H1 (cell line): ENCODE data around the gene CACNA1C. TPM values are rescaled to one million over a fixed set of nuclear protein-coding genes. Genes with fewer than 3 reads are reported as not detected.

Source experiments
- CTCF ChIA-PET: fragments of 300-600 bp; sonication (Branson Sonifier 250); formaldehyde crosslinking; loops from one replicate; lab custom pipeline; 2021; ENCODE audit not compliant: partially characterized antibody; lab: Charles Lee
- POLR2A ChIA-PET: fragments of 300-600 bp; sonication (Branson Sonifier 250); formaldehyde crosslinking; loops from one replicate; lab custom pipeline; 2021; ENCODE audit warnings: inconsistent platforms; ENCODE audit not compliant: partially characterized antibody; lab: Charles Lee
- DNase-seq, 2 experiments: peaks; one replicate each; pipeline versions ENCODE4 v3.0.0 to v3.0.0-alpha.2; 2010 to 2022; ENCODE audit warnings: low spot score in 2 of 2, low read depth in 1 of 2, mixed read lengths in 1 of 2
- FAIRE-seq: peaks from 2 replicates; lab custom pipeline; 2011; peaks lifted over from hg19 to GRCh38; lab: Jason Lieb, UNC
- H2AFZ ChIP-seq: 2 replicates; pipeline ENCODE4 v1.8.1; 2012; ENCODE audit warnings: low read length, inconsistent platforms
- H2AK5ac ChIP-seq: 2 replicates; pipeline ENCODE4 v1.6.1; 2013; ENCODE audit warnings: low read depth, low read length
- H2BK120ac ChIP-seq: replicated peaks from 2 replicates; pipeline ENCODE3; 2013; ENCODE audit warnings: low read depth, low read length, inconsistent platforms
- H2BK12ac ChIP-seq: 2 replicates; pipeline ENCODE4 v1.6.1; 2013; ENCODE audit warnings: low read depth, low read length
- H2BK15ac ChIP-seq: 2 replicates; pipeline ENCODE4 v1.6.1; 2013; ENCODE audit warnings: low read length
- H2BK20ac ChIP-seq: 2 replicates; pipeline ENCODE4 v1.6.1; 2013; ENCODE audit warnings: low read length
- H2BK5ac ChIP-seq: 2 replicates; pipeline ENCODE4 v1.6.1; 2013; ENCODE audit warnings: low read depth, low read length
- H3K14ac ChIP-seq: 2 replicates; pipeline ENCODE4 v1.6.1; 2013; ENCODE audit warnings: inconsistent platforms; ENCODE audit not compliant: insufficient read length
- H3K18ac ChIP-seq: 2 replicates; pipeline ENCODE4 v1.6.1; 2013; ENCODE audit warnings: low read length; ENCODE audit errors: extremely low read depth
- H3K23ac ChIP-seq: 2 replicates; pipeline ENCODE4 v1.6.1; 2013; ENCODE audit warnings: inconsistent platforms; ENCODE audit not compliant: insufficient read length
- H3K23me2 ChIP-seq: 2 replicates; pipeline ENCODE4 v1.6.1; 2013; ENCODE audit warnings: low read depth, low read length
- H3K27ac ChIP-seq: 2 replicates; pipeline ENCODE4 v1.6.1; 2011; ENCODE audit warnings: low read depth, low read length, inconsistent platforms
- H3K27me3 ChIP-seq, 4 experiments: replicated peaks in 1 of 4; 1 replicate in 1 of 4; 2 replicates in 3 of 4; pipeline versions ENCODE4 v1.6.1 to v1.8.1; 2011 to 2013; ENCODE audit warnings: low read length in 3 of 4, mild to moderate bottlenecking in 3 of 4, inconsistent platforms in 2 of 4, mixed read lengths in 2 of 4, moderate library complexity in 1 of 4; ENCODE audit not compliant: control insufficient read depth in 3 of 4, insufficient read depth in 3 of 4; ENCODE audit errors: extremely low read depth in 1 of 4
- H3K36me3 ChIP-seq, 4 experiments: 2 replicates each; pipeline versions ENCODE4 v1.6.1 to v1.8.1; 2011 to 2013; ENCODE audit warnings: mild to moderate bottlenecking in 4 of 4, low read length in 3 of 4, moderate library complexity in 2 of 4, control low read depth in 1 of 4, inconsistent platforms in 1 of 4; ENCODE audit not compliant: insufficient read depth in 4 of 4, control insufficient read depth in 2 of 4
- H3K4ac ChIP-seq: replicated peaks from 2 replicates; pipeline ENCODE3; 2013; ENCODE audit warnings: low read length, low read depth, mixed read lengths, inconsistent platforms; ENCODE audit not compliant: insufficient read length
- H3K4me1 ChIP-seq, 4 experiments: replicated peaks in 1 of 4; 1 replicate in 1 of 4; 2 replicates in 3 of 4; pipeline versions ENCODE4 v1.6.1 to v1.8.1; 2011 to 2013; ENCODE audit warnings: low read length in 3 of 4, inconsistent platforms in 2 of 4, mixed read lengths in 1 of 4; ENCODE audit not compliant: insufficient read depth in 4 of 4, control insufficient read depth in 3 of 4
- H3K4me2 ChIP-seq, 2 experiments: 2 replicates each; pipeline versions ENCODE4 v1.6.1 to v1.8.1; 2011 to 2013; ENCODE audit warnings: low read depth in 2 of 2, low read length in 2 of 2, control low read depth in 1 of 2, inconsistent platforms in 1 of 2, mild to moderate bottlenecking in 1 of 2; ENCODE audit not compliant: insufficient read depth in 1 of 2
- H3K4me3 ChIP-seq, 4 experiments: fragments of 200-600, 300-600 bp in 1 of 4; sonication (generic), shearing (Covaris generic), sonication (Bioruptor Twin) in 1 of 4; 2 replicates each; pipeline versions ENCODE4 v1.5.1 to v1.8.1; 2011 to 2016; ENCODE audit warnings: low read length in 4 of 4, low read depth in 3 of 4, control low read depth in 2 of 4, inconsistent platforms in 2 of 4, mild to moderate bottlenecking in 2 of 4, mixed read lengths in 1 of 4, moderate library complexity in 1 of 4; ENCODE audit not compliant: insufficient read depth in 2 of 4; ENCODE audit errors: extremely low read depth in 1 of 4
- H3K56ac ChIP-seq: replicated peaks from 2 replicates; pipeline ENCODE3; 2013; ENCODE audit warnings: low read depth, mild to moderate bottlenecking, mixed read lengths, low read length, inconsistent platforms; ENCODE audit not compliant: insufficient read length
- H3K79me1 ChIP-seq: 2 replicates; pipeline ENCODE4 v1.6.1; 2013; ENCODE audit warnings: low read depth, low read length, control low read depth
- H3K79me2 ChIP-seq, 2 experiments: 2 replicates each; pipeline versions ENCODE4 v1.6.1 to v1.8.1; 2012 to 2013; ENCODE audit warnings: low read length in 2 of 2, mild to moderate bottlenecking in 2 of 2, inconsistent platforms in 1 of 2; ENCODE audit not compliant: insufficient read depth in 2 of 2, control insufficient read depth in 1 of 2
- H3K9ac ChIP-seq, 4 experiments: replicated peaks in 1 of 4; 1 replicate in 1 of 4; 2 replicates in 3 of 4; pipeline versions ENCODE4 v1.6.1 to v1.8.1; 2011 to 2013; ENCODE audit warnings: low read depth in 3 of 4, low read length in 3 of 4, control low read depth in 2 of 4, mild to moderate bottlenecking in 2 of 4, moderate library complexity in 2 of 4, inconsistent platforms in 1 of 4; ENCODE audit errors: extremely low read depth in 1 of 4
- H3K9me3 ChIP-seq, 2 experiments: 2 replicates each; pipeline versions ENCODE4 v1.6.1 to v1.8.1; 2012 to 2013; ENCODE audit warnings: mild to moderate bottlenecking in 2 of 2, moderate library complexity in 2 of 2, control low read depth in 1 of 2, inconsistent platforms in 1 of 2, low read depth in 1 of 2, low read length in 1 of 2, mixed read lengths in 1 of 2; ENCODE audit not compliant: insufficient read depth in 2 of 2
- H4K20me1 ChIP-seq, 2 experiments: replicated peaks in 1 of 2; 2 replicates each; pipeline versions ENCODE3 to v1.8.1; 2011 to 2013; ENCODE audit warnings: inconsistent platforms in 2 of 2, low read length in 2 of 2, mild to moderate bottlenecking in 1 of 2; ENCODE audit not compliant: insufficient read depth in 2 of 2, control insufficient read depth in 1 of 2
- H4K5ac ChIP-seq: 2 replicates; pipeline ENCODE4 v1.6.1; 2013; ENCODE audit warnings: low read length, low read depth, mixed read lengths, inconsistent platforms; ENCODE audit not compliant: insufficient read length
- H4K8ac ChIP-seq: 2 replicates; pipeline ENCODE4 v1.8.0; 2013; ENCODE audit warnings: mild to moderate bottlenecking, moderate library complexity, low read length, inconsistent platforms; ENCODE audit not compliant: insufficient read depth; ENCODE audit errors: extremely low read depth
- H4K91ac ChIP-seq: replicated peaks from 2 replicates; pipeline ENCODE3; 2013; ENCODE audit warnings: low read length, mixed read lengths, inconsistent platforms; ENCODE audit not compliant: insufficient read length
- CBX8 ChIP-seq: fragments of 300-800, 300-1000 bp; sonication (generic); IDR thresholded peaks from 2 replicates; pipeline ENCODE4 v1.7.1; 2016; ENCODE audit warnings: low read depth, low read length, borderline replicate concordance
- CEBPB ChIP-seq: IDR thresholded peaks from 2 replicates; pipeline ENCODE4 v1.6.1; 2012; ENCODE audit warnings: low read depth, low read length
- GTF2F1 ChIP-seq: IDR thresholded peaks from 2 replicates; pipeline ENCODE4 v1.6.1; 2012; ENCODE audit warnings: low read depth, low read length, improper control_type of control experiment, borderline replicate concordance
- HDAC6 ChIP-seq: IDR thresholded peaks from one replicate; pipeline ENCODE4 v1.7.1; 2012; ENCODE audit warnings: low read depth, mild to moderate bottlenecking, inconsistent platforms, low read length, moderate library complexity
- JUND ChIP-seq: IDR thresholded peaks from 2 replicates; pipeline ENCODE4 v1.6.1; 2011; ENCODE audit warnings: mild to moderate bottlenecking, improper control_type of control experiment, low read length
- KDM1A ChIP-seq: fragments of 200-600, 300-600 bp; sonication (generic); IDR thresholded peaks from 2 replicates; pipeline ENCODE4 v1.7.1; 2016; ENCODE audit warnings: mild to moderate bottlenecking, low read length, borderline replicate concordance
- RBBP5 ChIP-seq: IDR thresholded peaks from 2 replicates; pipeline ENCODE4 v1.7.1; 2012; ENCODE audit warnings: low read depth, mild to moderate bottlenecking, inconsistent platforms, low read length, moderate library complexity, borderline replicate concordance
- SP2 ChIP-seq: IDR thresholded peaks from 2 replicates; pipeline ENCODE4 v1.6.1; 2012; ENCODE audit warnings: mild to moderate bottlenecking, low read length, inconsistent platforms
- SUZ12 ChIP-seq: fragments of 200-600 bp; sonication (generic); IDR thresholded peaks from 2 replicates; pipeline ENCODE4 v1.6.1; 2012; ENCODE audit warnings: mild to moderate bottlenecking, inconsistent platforms, low read length, moderate library complexity, mixed read lengths
- WGBS, 2 experiments: shearing (Covaris generic) in 1 of 2; methylation state at CpG; one replicate each; pipeline versions ENCODE4 v1.1.6 to v1.1.7; 2013 to 2015; ENCODE audit warnings: low lambda C conversion rate in 2 of 2, mixed read lengths in 2 of 2, inconsistent platforms in 1 of 2, low coverage in 1 of 2, missing lambda C conversion rate in 1 of 2; ENCODE audit not compliant: insufficient replicate concordance in 2 of 2, insufficient coverage in 1 of 2, insufficient read length in 1 of 2; ENCODE audit errors: extremely low coverage in 1 of 2, missing lambda C conversion rate in 1 of 2; 5-methylcytosine and 5-hydroxymethylcytosine counted together
- polyA plus RNA-seq, 7 experiments: library from polyadenylated mRNA; depleted of rRNA in 3 of 7; stranded (reverse) in 5 of 7; unstranded in 2 of 7; fragments of >200 nt in 5 of 7; fragments of 200-250 nt in 2 of 7; gene quantifications; 1 replicate in 5 of 7; 2 replicates in 1 of 7; 4 replicates in 1 of 7; pipeline versions ENCODE4 v1.2.1 to v1.2.3, GENCODE V29; 2011 to 2013; ENCODE audit warnings: missing spikeins in 2 of 7, mixed read lengths in 2 of 7
- total RNA-seq: library from RNA; stranded (reverse); fragmentation: NEBNext Ultra II Directional; extraction: Animal tissue kit (Norgen Biotek cat#: 25700); gene quantifications from 2 replicates; pipeline ENCODE4 v1.2.1, GENCODE V29; 2021
- TF ChIP-seq, protein P1 (sequence below): IDR thresholded peaks from 2 replicates; pipeline ENCODE4 v1.6.1; 2011; ENCODE audit warnings: low read depth, mild to moderate bottlenecking, low read length; ENCODE audit not compliant: insufficient read depth

CACNA1C gene
- total and polyA plus RNA-seq, 2 of the 8 experiments (the other 6 are each of a cell fraction or from before 2014, with no cell fraction given) = 1.3 TPM

- no peaks in the 10 kb centered on the region for H3K36me3 ChIP-seq
- FAIRE-seq (no peak), DNase-seq (no peak)
- H3K4me1 ChIP-seq = peaks cover 0 to 4% (median 1%) of the 10 kb centered on the region in 4 experiments; a peak in 4 of 7 replicates
- H2BK20ac ChIP-seq = no peak overlapping the region
- no peak overlapping the region for H2AK5ac ChIP-seq
- H2BK5ac ChIP-seq = no peak overlapping the region
- 0 out of 7 replicates have a peak, but pooled peaks cover 0 to 2% (median 0%) of the 10 kb centered on the region in 4 experiments for H3K27me3 ChIP-seq
- H4K5ac ChIP-seq = no peak overlapping the region
- no peaks in the 10 kb centered on the region for H3K79me2 ChIP-seq
- POLR2A ChIA-PET = no interaction called here
- H2AFZ ChIP-seq = no peak overlapping the region
- H3K4ac ChIP-seq = no peak overlapping the region
- no peak overlapping the region; the same call in 1 of the 2 replicates for H4K8ac ChIP-seq
- no peak overlapping the region for H2BK15ac ChIP-seq
- no peak overlapping the region for H2BK120ac ChIP-seq
- no peak overlapping the region for H3K4me2 ChIP-seq
- no peak overlapping the region for H3K27ac ChIP-seq
- no peak overlapping the region for H3K56ac ChIP-seq
- no peak overlapping the region for H3K9ac ChIP-seq
- H3K23ac ChIP-seq = no peak overlapping the region
- no peak overlapping the region for H3K18ac ChIP-seq
- H3K79me1 ChIP-seq = no peaks in the 10 kb centered on the region
- H4K91ac ChIP-seq = no peak overlapping the region
- 85% methylated on average over 17 of the region's 17 CpGs; no CpG with 5 or more reads in 1 of the 2 experiments for WGBS, 2 experiments
- H4K20me1 ChIP-seq = no peaks in the 10 kb centered on the region
- no peak overlapping the region for H3K14ac ChIP-seq
- H3K4me3 ChIP-seq = no peak overlapping the region
- H3K9me3 ChIP-seq = peaks cover 3 to 5% of the 10 kb centered on the region in 2 experiments; a peak in 1 of 4 replicates
- H2BK12ac ChIP-seq = no peak overlapping the region
- CTCF ChIA-PET = interaction anchor here (0.9 to 1.2 kb wide), 3 partner anchors 8 to 108 kb away, joined by 3 read pairs; no protein-coding TSS in a partner anchor
- no peaks in the 10 kb centered on the region for H3K23me2 ChIP-seq
- TF ChIP-seq JUND = no peak
- TF ChIP-seq SUZ12 = no peak
- no peak for TF ChIP-seq CBX8
- no peak for TF ChIP-seq HDAC6
- no peak for TF ChIP-seq RBBP5
- TF ChIP-seq, protein P1, sequence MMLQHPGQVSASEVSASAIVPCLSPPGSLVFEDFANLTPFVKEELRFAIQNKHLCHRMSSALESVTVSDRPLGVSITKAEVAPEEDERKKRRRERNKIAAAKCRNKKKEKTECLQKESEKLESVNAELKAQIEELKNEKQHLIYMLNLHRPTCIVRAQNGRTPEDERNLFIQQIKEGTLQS = no peak
- TF ChIP-seq KDM1A = no peak
- TF ChIP-seq CEBPB = no peak
- no peak for TF ChIP-seq SP2
- TF ChIP-seq GTF2F1 = no peak
Measured at GRCh38 chr12:2550561-2551411, 498.0 kb downstream of the CACNA1C start.
